CD14-positive monocyte (primary cell): ENCODE results near the gene NTNG1. TPM values are rescaled to one million over a fixed set of nuclear protein-coding genes. Genes with fewer than 3 reads are reported as not detected.

Experiments used
- DNase-seq, 3 donors: peaks; one replicate each; pipeline ENCODE4 v3.0.0-alpha.2; 2011 to 2022
- H2AFZ ChIP-seq: 2 replicates; pipeline ENCODE4 v1.6.0; 2012; ENCODE audit warnings: mild to moderate bottlenecking, low read depth, low read length, inconsistent platforms; ENCODE audit not compliant: insufficient read depth, poor library complexity, severe bottlenecking
- H3K27ac ChIP-seq, 2 donors: 1 replicate in 1 of 2; 2 replicates in 1 of 2; pipeline ENCODE4 v1.5.1; 2012 to 2013; ENCODE audit warnings: low read length in 2 of 2, control low read depth in 1 of 2, inconsistent platforms in 1 of 2, low read depth in 1 of 2, mild to moderate bottlenecking in 1 of 2
- H3K27me3 ChIP-seq, 2 donors: one replicate each; pipeline versions ENCODE4 v1.6.0 to v1.6.1; 2011 to 2013; ENCODE audit warnings: low read length in 2 of 2; ENCODE audit not compliant: control insufficient read depth in 2 of 2, insufficient read depth in 2 of 2
- H3K36me3 ChIP-seq, 2 donors: replicated peaks in 1 of 2; 1 replicate in 1 of 2; 2 replicates in 1 of 2; pipeline versions ENCODE4 v1.5.1 to v1.6.1; 2012 to 2013; ENCODE audit warnings: low read length in 2 of 2, control low read depth in 1 of 2, inconsistent platforms in 1 of 2, mild to moderate bottlenecking in 1 of 2; ENCODE audit not compliant: insufficient read depth in 2 of 2, control insufficient read depth in 1 of 2
- H3K4me1 ChIP-seq, 2 donors: 1 replicate in 1 of 2; 2 replicates in 1 of 2; pipeline versions ENCODE4 v1.5.1 to v1.6.1; 2012 to 2013; ENCODE audit warnings: low read length in 2 of 2, control low read depth in 1 of 2, inconsistent platforms in 1 of 2, mild to moderate bottlenecking in 1 of 2, moderate library complexity in 1 of 2; ENCODE audit not compliant: insufficient read depth in 2 of 2, control insufficient read depth in 1 of 2
- H3K4me2 ChIP-seq: replicated peaks from 2 replicates; pipeline ENCODE3; 2012; ENCODE audit warnings: low read length, moderate library complexity, mild to moderate bottlenecking; ENCODE audit not compliant: poor library complexity, severe bottlenecking; ENCODE audit errors: extremely low read depth
- H3K4me3 ChIP-seq, 3 experiments: fragments of 200-600 bp in 1 of 3; sonication (generic) in 1 of 3; replicated peaks in 1 of 3; 1 replicate in 2 of 3; 2 replicates in 1 of 3; pipeline ENCODE4 v1.5.1; 2011 to 2013; ENCODE audit warnings: low read length in 3 of 3, mild to moderate bottlenecking in 3 of 3, control low read depth in 2 of 3, low read depth in 2 of 3, inconsistent platforms in 1 of 3, moderate library complexity in 1 of 3
- H3K79me2 ChIP-seq: 2 replicates; pipeline ENCODE4 v1.6.0; 2012; ENCODE audit warnings: mild to moderate bottlenecking, control low read depth, inconsistent platforms, low read length, moderate library complexity; ENCODE audit not compliant: insufficient read depth
- H3K9ac ChIP-seq: 2 replicates; pipeline ENCODE4 v1.6.0; 2017; ENCODE audit warnings: low read length, mild to moderate bottlenecking; ENCODE audit not compliant: insufficient read depth, poor library complexity, severe bottlenecking
- H3K9me3 ChIP-seq, 2 donors: replicated peaks in 1 of 2; 1 replicate in 1 of 2; 2 replicates in 1 of 2; pipeline versions ENCODE4 v1.5.1 to v1.6.1; 2012 to 2013; ENCODE audit warnings: low read length in 2 of 2, control low read depth in 1 of 2; ENCODE audit not compliant: control insufficient read depth in 1 of 2, insufficient read depth in 1 of 2
- H4K20me1 ChIP-seq: 2 replicates; pipeline ENCODE4 v1.6.0; 2012; ENCODE audit warnings: mild to moderate bottlenecking, low read length, control low read depth, moderate library complexity; ENCODE audit not compliant: insufficient read depth
- H3K27ac Mint-ChIP-seq, 7 donors: one replicate each; pipeline ENCODE4 v1.8.0; 2020; ENCODE audit warnings: mild to moderate bottlenecking in 7 of 7, mixed read lengths in 7 of 7, moderate library complexity in 6 of 7, inconsistent platforms in 2 of 7
- H3K27me3 Mint-ChIP-seq, 3 donors: one replicate each; pipeline ENCODE4 v1.8.0; 2021 to 2022; ENCODE audit warnings: low read depth in 3 of 3, mild to moderate bottlenecking in 3 of 3, mixed read lengths in 3 of 3, moderate library complexity in 3 of 3, inconsistent platforms in 1 of 3
- H3K36me3 Mint-ChIP-seq, 2 donors: one replicate each; pipeline ENCODE4 v1.8.0; 2020; ENCODE audit warnings: mixed read lengths in 2 of 2, inconsistent platforms in 1 of 2, mild to moderate bottlenecking in 1 of 2
- H3K4me1 Mint-ChIP-seq: one replicate; pipeline ENCODE4 v1.8.0; 2020; ENCODE audit warnings: mild to moderate bottlenecking, mixed read lengths
- H3K4me3 Mint-ChIP-seq, 2 donors: one replicate each; pipeline ENCODE4 v1.8.0; 2020; ENCODE audit warnings: mild to moderate bottlenecking in 2 of 2, mixed read lengths in 2 of 2, moderate library complexity in 1 of 2
- H3K9me3 Mint-ChIP-seq, 7 donors: one replicate each; pipeline ENCODE4 v1.8.0; 2020 to 2022; ENCODE audit warnings: mixed read lengths in 7 of 7, mild to moderate bottlenecking in 6 of 7, moderate library complexity in 6 of 7, inconsistent platforms in 2 of 7
- WGBS: methylation state at CpG from one replicate; pipeline ENCODE4 v1.1.5; 2013; ENCODE audit warnings: missing lambda C conversion rate; ENCODE audit not compliant: insufficient coverage; 5-methylcytosine and 5-hydroxymethylcytosine counted together
- intact Hi-C, 2 donors: fragments of 100-400 bp; cut with micrococcal nuclease; formaldehyde crosslinking; loops; one replicate each; pipeline versions ENCODE4 v1.15.0 to v1.15.1; 2023
- polyA plus RNA-seq, 3 donors: library from polyadenylated mRNA; depleted of rRNA in 1 of 3; unstranded in 2 of 3; stranded (reverse) in 1 of 3; fragments of 300-500 nt in 2 of 3; fragments of >200 nt in 1 of 3; fragmentation: Illumina TruSeq in 2 of 3; gene quantifications; 1 replicate in 2 of 3; 2 replicates in 1 of 3; pipeline ENCODE4 v1.2.3, GENCODE V29; 2012 to 2021
- TF ChIP-seq, protein P1 (sequence below): fragments of 200-600 bp; IDR thresholded peaks from one replicate; pipeline ENCODE4 v1.8.0; 2022; ENCODE audit warnings: antibody characterized with exemption, mild to moderate bottlenecking

The NTNG1 gene
- polyA plus RNA-seq, 3 donors, result not detected

DNA sequence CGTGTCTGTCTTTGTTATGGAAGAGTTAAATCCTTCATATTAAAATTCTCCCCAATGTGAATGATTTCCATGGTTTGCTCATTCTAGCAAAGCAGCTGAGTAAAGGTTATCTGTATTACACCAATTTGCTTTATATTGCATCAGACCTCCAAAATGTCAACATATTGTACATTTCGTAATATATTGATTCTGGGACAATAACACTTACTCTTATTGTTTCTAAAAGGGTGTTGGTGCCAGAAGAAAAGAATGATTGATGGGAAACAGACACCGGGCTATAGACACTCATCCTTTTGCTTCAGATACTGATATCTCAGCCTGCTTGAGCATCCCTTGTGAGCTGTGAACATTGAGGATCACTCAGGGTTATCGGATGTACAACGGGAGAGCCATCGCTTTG is 7.0 kb downstream of the NTNG1 start:
- H3K27me3 Mint-ChIP-seq, result peaks cover 6 to 19% (median 6%) of the 10 kb centered on the region in 3 donors
- H4K20me1 ChIP-seq, result no peaks in the 10 kb centered on the region
- no peak overlapping the region for H3K4me3 ChIP-seq
- no peaks in the 10 kb centered on the region for H3K79me2 ChIP-seq
- H3K27ac Mint-ChIP-seq, result no peak overlapping the region
- intact Hi-C loops, result no loop called here
- no peak overlapping the region for H2AFZ ChIP-seq
- peaks cover 9 to 25% of the 10 kb centered on the region in 2 donors for H3K27me3 ChIP-seq
- no peak overlapping the region for H3K4me3 Mint-ChIP-seq
- H3K4me1 Mint-ChIP-seq, result no peaks in the 10 kb centered on the region
- H3K36me3 Mint-ChIP-seq, result no peaks in the 10 kb centered on the region
- no CpG with 5 or more reads among the region's 6 CpGs for WGBS
- no peaks in the 10 kb centered on the region for H3K4me1 ChIP-seq
- H3K9me3 Mint-ChIP-seq, result no peaks in the 10 kb centered on the region
- no peak overlapping the region for H3K9ac ChIP-seq
- H3K9me3 ChIP-seq, result no peaks in the 10 kb centered on the region
- H3K36me3 ChIP-seq, result no peaks in the 10 kb centered on the region
- H3K27ac ChIP-seq, result no peak overlapping the region
- no peak for DNase-seq
- TF ChIP-seq, protein P1, sequence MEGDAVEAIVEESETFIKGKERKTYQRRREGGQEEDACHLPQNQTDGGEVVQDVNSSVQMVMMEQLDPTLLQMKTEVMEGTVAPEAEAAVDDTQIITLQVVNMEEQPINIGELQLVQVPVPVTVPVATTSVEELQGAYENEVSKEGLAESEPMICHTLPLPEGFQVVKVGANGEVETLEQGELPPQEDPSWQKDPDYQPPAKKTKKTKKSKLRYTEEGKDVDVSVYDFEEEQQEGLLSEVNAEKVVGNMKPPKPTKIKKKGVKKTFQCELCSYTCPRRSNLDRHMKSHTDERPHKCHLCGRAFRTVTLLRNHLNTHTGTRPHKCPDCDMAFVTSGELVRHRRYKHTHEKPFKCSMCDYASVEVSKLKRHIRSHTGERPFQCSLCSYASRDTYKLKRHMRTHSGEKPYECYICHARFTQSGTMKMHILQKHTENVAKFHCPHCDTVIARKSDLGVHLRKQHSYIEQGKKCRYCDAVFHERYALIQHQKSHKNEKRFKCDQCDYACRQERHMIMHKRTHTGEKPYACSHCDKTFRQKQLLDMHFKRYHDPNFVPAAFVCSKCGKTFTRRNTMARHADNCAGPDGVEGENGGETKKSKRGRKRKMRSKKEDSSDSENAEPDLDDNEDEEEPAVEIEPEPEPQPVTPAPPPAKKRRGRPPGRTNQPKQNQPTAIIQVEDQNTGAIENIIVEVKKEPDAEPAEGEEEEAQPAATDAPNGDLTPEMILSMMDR, result no peak
- H3K4me2 ChIP-seq, result no peak overlapping the region

DNA sequence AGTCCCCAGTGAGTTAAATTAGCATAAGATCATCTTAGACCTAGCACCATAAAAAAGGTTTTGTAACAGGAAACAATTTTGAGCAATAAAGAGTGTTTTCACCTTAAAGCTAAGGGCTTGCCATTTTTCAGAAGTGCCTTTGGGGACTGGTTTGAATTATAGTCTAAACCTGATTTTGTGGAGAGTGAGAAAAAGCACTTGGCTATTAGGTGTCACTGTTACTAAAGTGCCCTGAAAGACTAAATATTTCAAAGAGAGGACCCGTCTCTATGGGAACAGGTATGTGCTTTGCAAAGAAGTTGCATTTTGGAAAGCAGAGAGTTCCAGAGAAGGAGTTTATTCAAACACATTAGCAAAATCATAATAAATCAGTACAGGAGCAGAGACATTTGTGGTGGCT is 9.1 kb downstream of the NTNG1 start:
- Mint-ChIP-seq H3K4me3 (no peak overlapping the region), H3K9me3 (no peaks in the 10 kb centered on the region), H3K27me3 (peaks cover 0 to 9% (median 4%) of the 10 kb centered on the region in 3 donors), H3K36me3 (no peaks in the 10 kb centered on the region), H3K4me1 (no peaks in the 10 kb centered on the region), H3K27ac (peak overlapping the region in 1 of 7 donors; percentile 10)
- TF ChIP-seq, protein P1, result no peak
- no peak overlapping the region for H3K4me3 ChIP-seq
- no peak overlapping the region for H3K9ac ChIP-seq
- H3K4me2 ChIP-seq, result no peak overlapping the region
- H3K9me3 ChIP-seq, result no peaks in the 10 kb centered on the region
- no peak for DNase-seq
- WGBS, result no CpG with 5 or more reads among the region's 1 CpG
- no peak overlapping the region for H2AFZ ChIP-seq
- no peaks in the 10 kb centered on the region for H3K4me1 ChIP-seq
- H3K36me3 ChIP-seq, result no peaks in the 10 kb centered on the region
- no peaks in the 10 kb centered on the region for H3K79me2 ChIP-seq
- H3K27ac ChIP-seq, result no peak overlapping the region
- H3K27me3 ChIP-seq, result peaks cover 0 to 4% of the 10 kb centered on the region in 2 donors
- H4K20me1 ChIP-seq, result no peaks in the 10 kb centered on the region
- intact Hi-C loops, result no loop called here
